WTC11 (cell line): ENCODE measurements around the gene PLXNA3. TPM values are rescaled to one million over a fixed set of nuclear protein-coding genes. Genes with fewer than 3 reads are reported as not detected.

ENCODE experiments used
- ATAC-seq: fragments of 200-7000 bp; cut with Tn5 transposase; 2 replicates; pipeline ENCODE4 v1.10.0; 2021; ENCODE audit warnings: mild to moderate bottlenecking, moderate library complexity
- CTCF ChIA-PET: fragments of 300-600 bp; sonication (Branson Sonifier 250); formaldehyde crosslinking; loops from one replicate; lab custom pipeline; 2021; ENCODE audit warnings: antibody characterized with exemption; lab: Charles Lee
- POLR2A ChIA-PET: fragments of 350-600 bp; sonication (Branson Sonifier 250); formaldehyde crosslinking; loops from one replicate; lab custom pipeline; 2021; ENCODE audit warnings: antibody characterized with exemption; lab: Charles Lee
- DNase-seq: peaks from one replicate; pipeline ENCODE4 v3.0.0; 2021; ENCODE audit warnings: low spot score
- H3K27ac Mint-ChIP-seq: 2 replicates; pipeline ENCODE4 v1.8.0; 2021; ENCODE audit warnings: mixed read lengths
- H3K27me3 Mint-ChIP-seq: 2 replicates; pipeline ENCODE4 v1.8.0; 2021; ENCODE audit warnings: low read depth, mild to moderate bottlenecking, moderate library complexity, mixed read lengths
- H3K36me3 Mint-ChIP-seq: 2 replicates; pipeline ENCODE4 v1.8.0; 2021; ENCODE audit warnings: mixed read lengths
- H3K4me1 Mint-ChIP-seq: 2 replicates; pipeline ENCODE4 v1.8.0; 2022; ENCODE audit warnings: mixed read lengths
- H3K4me3 Mint-ChIP-seq: 2 replicates; pipeline ENCODE4 v1.8.0; 2021; ENCODE audit warnings: mild to moderate bottlenecking, moderate library complexity, mixed read lengths
- H3K9me3 Mint-ChIP-seq: 2 replicates; pipeline ENCODE4 v1.8.0; 2021; ENCODE audit warnings: mixed read lengths
- CREM ChIP-seq: sonication (generic); formaldehyde crosslinking; IDR thresholded peaks from 2 replicates; pipeline ENCODE4 v1.8.1; 2022; ENCODE audit warnings: mild to moderate bottlenecking, missing genetic modification reagents, moderate library complexity
- GABPB1 ChIP-seq: sonication (generic); formaldehyde crosslinking; IDR thresholded peaks from 2 replicates; pipeline ENCODE4 v1.8.1; 2023; ENCODE audit warnings: mild to moderate bottlenecking, missing genetic modification reagents
- KAT7 ChIP-seq: sonication (generic); formaldehyde crosslinking; IDR thresholded peaks from 2 replicates; pipeline ENCODE4 v1.8.1; 2023; ENCODE audit warnings: missing genetic modification reagents, mild to moderate bottlenecking, borderline replicate concordance
- NFATC4 ChIP-seq: fragments of 250-450 bp; sonication (Bioruptor Pico); IDR thresholded peaks from 2 replicates; pipeline ENCODE4 v1.9.0; 2021; ENCODE audit warnings: mild to moderate bottlenecking
- NFE2L1 ChIP-seq: sonication (generic); formaldehyde crosslinking; IDR thresholded peaks from 2 replicates; pipeline ENCODE4 v1.8.1; 2023; ENCODE audit warnings: missing genetic modification reagents
- NR1H2 ChIP-seq: sonication (generic); formaldehyde crosslinking; IDR thresholded peaks from 2 replicates; pipeline ENCODE4 v1.9.0; 2021; ENCODE audit warnings: mild to moderate bottlenecking, moderate library complexity, missing genetic modification reagents
- OVOL2 ChIP-seq: fragments of 250-450 bp; sonication (Bioruptor Pico); IDR thresholded peaks from 2 replicates; pipeline ENCODE4 v1.9.0; 2021; ENCODE audit warnings: mild to moderate bottlenecking, borderline replicate concordance
- RORB ChIP-seq: fragments of 250-450 bp; sonication (Bioruptor Pico); IDR thresholded peaks from 2 replicates; pipeline ENCODE4 v1.9.0; 2021; ENCODE audit warnings: mild to moderate bottlenecking
- SP1 ChIP-seq: sonication (generic); formaldehyde crosslinking; conservative IDR thresholded peaks from 2 replicates; pipeline ENCODE4 v1.8.1; 2022; ENCODE audit warnings: missing genetic modification reagents
- ZNF138 ChIP-seq: sonication (generic); formaldehyde crosslinking; conservative IDR thresholded peaks from 2 replicates; pipeline ENCODE4 v1.8.1; 2022; ENCODE audit warnings: mild to moderate bottlenecking, moderate library complexity, missing genetic modification reagents
- ZNF263 ChIP-seq: sonication (generic); formaldehyde crosslinking; IDR thresholded peaks from 2 replicates; pipeline ENCODE4 v1.8.1; 2022; ENCODE audit warnings: low read depth, mild to moderate bottlenecking, moderate library complexity, missing genetic modification reagents
- ZNF396 ChIP-seq: fragments of 250-450 bp; sonication (Bioruptor Pico); IDR thresholded peaks from 2 replicates; pipeline ENCODE4 v1.8.0; 2021; ENCODE audit warnings: mild to moderate bottlenecking, moderate library complexity, borderline replicate concordance
- ZNF416 ChIP-seq: fragments of 250-450 bp; sonication (Bioruptor Pico); IDR thresholded peaks from 2 replicates; pipeline ENCODE4 v1.9.0; 2021; ENCODE audit warnings: mild to moderate bottlenecking, inconsistent platforms
- total RNA-seq: library from RNA; stranded (reverse); gene quantifications from 3 replicates; pipeline ENCODE4 v1.2.3, GENCODE V29; 2021
- TF ChIP-seq, protein P1 (sequence below): fragments of 250-450 bp; sonication (Bioruptor Pico); IDR thresholded peaks from 2 replicates; pipeline ENCODE4 v1.9.0; 2021; ENCODE audit warnings: mild to moderate bottlenecking
- TF ChIP-seq, protein P2 (sequence below): sonication (generic); formaldehyde crosslinking; IDR thresholded peaks from 2 replicates; pipeline ENCODE4 v1.8.0; 2022; ENCODE audit warnings: missing genetic modification reagents
- TF ChIP-seq, protein P3 (sequence below): sonication (generic); formaldehyde crosslinking; IDR thresholded peaks from 2 replicates; pipeline ENCODE4 v1.8.0; 2022; ENCODE audit warnings: mild to moderate bottlenecking, missing genetic modification reagents
- TF ChIP-seq, protein P4 (sequence below): sonication (generic); formaldehyde crosslinking; IDR thresholded peaks from 2 replicates; pipeline ENCODE4 v1.8.1; 2023; ENCODE audit warnings: mild to moderate bottlenecking, missing genetic modification reagents, borderline replicate concordance

Gene PLXNA3
- total RNA-seq, 1 experiment from 2014 or later = 26.6 TPM

DNA sequence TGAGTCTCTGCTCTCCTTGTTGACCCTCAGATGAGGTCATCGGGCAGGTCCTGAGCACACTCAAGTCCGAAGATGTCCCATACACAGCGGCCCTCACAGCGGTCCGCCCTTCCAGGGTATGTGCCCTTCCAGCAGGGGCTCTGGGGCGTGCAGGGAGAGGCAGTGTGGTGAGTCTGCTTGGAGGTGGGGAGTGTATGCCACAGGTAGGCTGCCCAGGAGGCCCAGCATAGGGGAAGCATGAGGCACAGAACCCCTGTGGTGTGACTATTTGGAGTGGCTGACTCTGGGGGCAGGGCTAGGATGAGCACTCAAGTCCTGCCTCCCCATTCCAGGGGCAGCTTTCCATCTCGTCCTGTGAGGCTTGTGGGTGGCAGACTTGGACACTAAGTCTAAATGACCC lies 24.5 kb upstream of the PLXNA3 start:
- TF ChIP-seq NFATC4 (CRISPR knock-in tag) (no peak), ZNF138 (no peak)
- Mint-ChIP-seq H3K27me3 (no peaks in the 10 kb centered on the region), H3K4me3 (no peak overlapping the region), H3K27ac (no peak overlapping the region), H3K36me3 (peaks cover 10% of the 10 kb centered on the region; the same call in 1 of the 2 replicates), H3K4me1 (peaks cover 27% of the 10 kb centered on the region), H3K9me3 (no peaks in the 10 kb centered on the region)
- DNase-seq (no peak), ATAC-seq (no peak)
- ChIA-PET POLR2A (no interaction called here), CTCF (no interaction called here)

DNA sequence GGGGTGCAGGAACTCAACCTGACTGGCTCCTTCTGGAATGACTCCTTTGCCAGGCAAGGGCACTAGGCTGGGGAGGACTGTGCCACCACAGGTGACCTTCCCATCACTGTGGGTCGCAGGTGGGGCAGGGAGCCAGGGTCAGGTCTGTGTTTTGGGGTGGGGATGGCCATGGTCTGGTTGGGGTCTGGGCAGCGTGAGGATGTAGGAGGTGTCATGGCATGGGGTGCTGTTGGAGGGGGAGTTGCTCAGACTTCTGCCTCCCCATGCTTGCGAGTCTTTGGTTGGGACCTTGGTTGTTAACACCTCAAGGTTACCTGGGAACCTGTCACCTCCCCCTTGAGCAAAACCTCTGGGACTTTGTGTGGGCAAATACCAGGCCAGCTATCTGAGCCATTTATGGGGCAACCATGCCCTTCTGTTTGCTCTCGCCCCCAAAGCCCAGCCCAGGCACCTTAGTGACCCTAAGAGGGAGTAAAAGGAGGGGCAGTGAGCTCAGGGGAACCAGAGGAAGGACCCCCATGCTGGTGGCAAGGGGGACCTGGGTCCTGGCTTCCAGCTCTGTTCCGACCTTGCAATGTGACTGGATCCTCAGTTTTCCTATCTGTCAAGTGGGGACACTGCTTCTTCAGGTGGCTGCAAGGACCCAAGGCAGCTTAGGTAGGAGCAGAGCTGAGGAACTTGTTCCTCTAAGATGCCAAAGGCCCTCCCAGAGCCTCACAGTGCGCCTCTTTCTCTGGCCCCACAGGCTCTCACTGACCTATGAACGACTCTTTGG lies 23.5 kb upstream of the PLXNA3 start:
- Mint-ChIP-seq H3K27ac (no peak overlapping the region), H3K4me3 (no peak overlapping the region), H3K4me1 (peaks cover 22% of the 10 kb centered on the region), H3K9me3 (no peaks in the 10 kb centered on the region), H3K36me3 (peaks cover 12% of the 10 kb centered on the region; the same call in 1 of the 2 replicates), H3K27me3 (no peaks in the 10 kb centered on the region)
- TF ChIP-seq NR1H2 (CRISPR knock-in tag) (no peak), SP1 (CRISPR knock-in tag) (no peak), GABPB1 (CRISPR knock-in tag) (no peak), ZNF396 (CRISPR knock-in tag) (no peak), ZNF416 (no peak), NFE2L1 (CRISPR knock-in tag) (no peak), RORB (no peak), OVOL2 (CRISPR knock-in tag) (no peak), CREM (no peak), KAT7 (CRISPR knock-in tag) (no peak), ZNF263 (no peak)
- TF ChIP-seq, protein P1, sequence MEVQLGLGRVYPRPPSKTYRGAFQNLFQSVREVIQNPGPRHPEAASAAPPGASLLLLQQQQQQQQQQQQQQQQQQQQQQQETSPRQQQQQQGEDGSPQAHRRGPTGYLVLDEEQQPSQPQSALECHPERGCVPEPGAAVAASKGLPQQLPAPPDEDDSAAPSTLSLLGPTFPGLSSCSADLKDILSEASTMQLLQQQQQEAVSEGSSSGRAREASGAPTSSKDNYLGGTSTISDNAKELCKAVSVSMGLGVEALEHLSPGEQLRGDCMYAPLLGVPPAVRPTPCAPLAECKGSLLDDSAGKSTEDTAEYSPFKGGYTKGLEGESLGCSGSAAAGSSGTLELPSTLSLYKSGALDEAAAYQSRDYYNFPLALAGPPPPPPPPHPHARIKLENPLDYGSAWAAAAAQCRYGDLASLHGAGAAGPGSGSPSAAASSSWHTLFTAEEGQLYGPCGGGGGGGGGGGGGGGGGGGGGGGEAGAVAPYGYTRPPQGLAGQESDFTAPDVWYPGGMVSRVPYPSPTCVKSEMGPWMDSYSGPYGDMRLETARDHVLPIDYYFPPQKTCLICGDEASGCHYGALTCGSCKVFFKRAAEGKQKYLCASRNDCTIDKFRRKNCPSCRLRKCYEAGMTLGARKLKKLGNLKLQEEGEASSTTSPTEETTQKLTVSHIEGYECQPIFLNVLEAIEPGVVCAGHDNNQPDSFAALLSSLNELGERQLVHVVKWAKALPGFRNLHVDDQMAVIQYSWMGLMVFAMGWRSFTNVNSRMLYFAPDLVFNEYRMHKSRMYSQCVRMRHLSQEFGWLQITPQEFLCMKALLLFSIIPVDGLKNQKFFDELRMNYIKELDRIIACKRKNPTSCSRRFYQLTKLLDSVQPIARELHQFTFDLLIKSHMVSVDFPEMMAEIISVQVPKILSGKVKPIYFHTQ (CRISPR knock-in tag) = no peak
- TF ChIP-seq, protein P2, sequence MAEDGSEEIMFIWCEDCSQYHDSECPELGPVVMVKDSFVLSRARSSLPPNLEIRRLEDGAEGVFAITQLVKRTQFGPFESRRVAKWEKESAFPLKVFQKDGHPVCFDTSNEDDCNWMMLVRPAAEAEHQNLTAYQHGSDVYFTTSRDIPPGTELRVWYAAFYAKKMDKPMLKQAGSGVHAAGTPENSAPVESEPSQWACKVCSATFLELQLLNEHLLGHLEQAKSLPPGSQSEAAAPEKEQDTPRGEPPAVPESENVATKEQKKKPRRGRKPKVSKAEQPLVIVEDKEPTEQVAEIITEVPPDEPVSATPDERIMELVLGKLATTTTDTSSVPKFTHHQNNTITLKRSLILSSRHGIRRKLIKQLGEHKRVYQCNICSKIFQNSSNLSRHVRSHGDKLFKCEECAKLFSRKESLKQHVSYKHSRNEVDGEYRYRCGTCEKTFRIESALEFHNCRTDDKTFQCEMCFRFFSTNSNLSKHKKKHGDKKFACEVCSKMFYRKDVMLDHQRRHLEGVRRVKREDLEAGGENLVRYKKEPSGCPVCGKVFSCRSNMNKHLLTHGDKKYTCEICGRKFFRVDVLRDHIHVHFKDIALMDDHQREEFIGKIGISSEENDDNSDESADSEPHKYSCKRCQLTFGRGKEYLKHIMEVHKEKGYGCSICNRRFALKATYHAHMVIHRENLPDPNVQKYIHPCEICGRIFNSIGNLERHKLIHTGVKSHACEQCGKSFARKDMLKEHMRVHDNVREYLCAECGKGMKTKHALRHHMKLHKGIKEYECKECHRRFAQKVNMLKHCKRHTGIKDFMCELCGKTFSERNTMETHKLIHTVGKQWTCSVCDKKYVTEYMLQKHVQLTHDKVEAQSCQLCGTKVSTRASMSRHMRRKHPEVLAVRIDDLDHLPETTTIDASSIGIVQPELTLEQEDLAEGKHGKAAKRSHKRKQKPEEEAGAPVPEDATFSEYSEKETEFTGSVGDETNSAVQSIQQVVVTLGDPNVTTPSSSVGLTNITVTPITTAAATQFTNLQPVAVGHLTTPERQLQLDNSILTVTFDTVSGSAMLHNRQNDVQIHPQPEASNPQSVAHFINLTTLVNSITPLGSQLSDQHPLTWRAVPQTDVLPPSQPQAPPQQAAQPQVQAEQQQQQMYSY (CRISPR knock-in tag) = no peak
- TF ChIP-seq, protein P3, sequence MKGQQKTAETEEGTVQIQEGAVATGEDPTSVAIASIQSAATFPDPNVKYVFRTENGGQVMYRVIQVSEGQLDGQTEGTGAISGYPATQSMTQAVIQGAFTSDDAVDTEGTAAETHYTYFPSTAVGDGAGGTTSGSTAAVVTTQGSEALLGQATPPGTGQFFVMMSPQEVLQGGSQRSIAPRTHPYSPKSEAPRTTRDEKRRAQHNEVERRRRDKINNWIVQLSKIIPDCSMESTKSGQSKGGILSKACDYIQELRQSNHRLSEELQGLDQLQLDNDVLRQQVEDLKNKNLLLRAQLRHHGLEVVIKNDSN (CRISPR knock-in tag) = no peak
- TF ChIP-seq, protein P4, sequence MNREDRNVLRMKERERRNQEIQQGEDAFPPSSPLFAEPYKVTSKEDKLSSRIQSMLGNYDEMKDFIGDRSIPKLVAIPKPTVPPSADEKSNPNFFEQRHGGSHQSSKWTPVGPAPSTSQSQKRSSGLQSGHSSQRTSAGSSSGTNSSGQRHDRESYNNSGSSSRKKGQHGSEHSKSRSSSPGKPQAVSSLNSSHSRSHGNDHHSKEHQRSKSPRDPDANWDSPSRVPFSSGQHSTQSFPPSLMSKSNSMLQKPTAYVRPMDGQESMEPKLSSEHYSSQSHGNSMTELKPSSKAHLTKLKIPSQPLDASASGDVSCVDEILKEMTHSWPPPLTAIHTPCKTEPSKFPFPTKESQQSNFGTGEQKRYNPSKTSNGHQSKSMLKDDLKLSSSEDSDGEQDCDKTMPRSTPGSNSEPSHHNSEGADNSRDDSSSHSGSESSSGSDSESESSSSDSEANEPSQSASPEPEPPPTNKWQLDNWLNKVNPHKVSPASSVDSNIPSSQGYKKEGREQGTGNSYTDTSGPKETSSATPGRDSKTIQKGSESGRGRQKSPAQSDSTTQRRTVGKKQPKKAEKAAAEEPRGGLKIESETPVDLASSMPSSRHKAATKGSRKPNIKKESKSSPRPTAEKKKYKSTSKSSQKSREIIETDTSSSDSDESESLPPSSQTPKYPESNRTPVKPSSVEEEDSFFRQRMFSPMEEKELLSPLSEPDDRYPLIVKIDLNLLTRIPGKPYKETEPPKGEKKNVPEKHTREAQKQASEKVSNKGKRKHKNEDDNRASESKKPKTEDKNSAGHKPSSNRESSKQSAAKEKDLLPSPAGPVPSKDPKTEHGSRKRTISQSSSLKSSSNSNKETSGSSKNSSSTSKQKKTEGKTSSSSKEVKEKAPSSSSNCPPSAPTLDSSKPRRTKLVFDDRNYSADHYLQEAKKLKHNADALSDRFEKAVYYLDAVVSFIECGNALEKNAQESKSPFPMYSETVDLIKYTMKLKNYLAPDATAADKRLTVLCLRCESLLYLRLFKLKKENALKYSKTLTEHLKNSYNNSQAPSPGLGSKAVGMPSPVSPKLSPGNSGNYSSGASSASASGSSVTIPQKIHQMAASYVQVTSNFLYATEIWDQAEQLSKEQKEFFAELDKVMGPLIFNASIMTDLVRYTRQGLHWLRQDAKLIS = no peak
- no peak for DNase-seq
- ChIA-PET POLR2A (no interaction called here), CTCF (no interaction called here)
- ATAC-seq = no peak
